ENCODE measurements around the gene KCTD15.

Gene KCTD15

GRCh38 chr19:33841685-33842084 lies 45.0 kb downstream of the KCTD15 start:
- H3K4me1 ChIP-seq (ENCODE audit: control insufficient read depth in 2 of 2, insufficient read depth in 2 of 2, low read length in 2 of 2), result no peaks in the 10 kb centered on the region
- no peak overlapping the region for H3K9ac ChIP-seq (ENCODE audit: low read depth in 1 of 2, low read length in 2 of 2)
- no peaks in the 10 kb centered on the region for H3K9me3 ChIP-seq (ENCODE audit: control insufficient read depth in 2 of 2, low read length in 2 of 2)
- no peak overlapping the region for H3K4me3 ChIP-seq (ENCODE audit: low read length in 2 of 2)
- peaks cover 3% of the 10 kb centered on the region in 2 donors for H3K27me3 ChIP-seq (ENCODE audit: control insufficient read depth in 2 of 2, insufficient read depth in 2 of 2, low read length in 2 of 2)
- H3K36me3 ChIP-seq (ENCODE audit: control insufficient read depth in 2 of 2, insufficient read depth in 2 of 2, low read length in 2 of 2), result no peaks in the 10 kb centered on the region
- H3K27ac ChIP-seq (ENCODE audit: low read depth in 2 of 2, low read length in 2 of 2), result no peak overlapping the region

- no peaks in the 10 kb centered on the region for H3K4me1 ChIP-seq (ENCODE audit: control insufficient read depth in 2 of 2, insufficient read depth in 2 of 2, low read length in 2 of 2)
- no peak overlapping the region for H3K4me3 ChIP-seq (ENCODE audit: low read length in 2 of 2)
- H3K9me3 ChIP-seq (ENCODE audit: control insufficient read depth in 2 of 2, low read length in 2 of 2), result no peaks in the 10 kb centered on the region
- H3K9ac ChIP-seq (ENCODE audit: low read depth in 1 of 2, low read length in 2 of 2), result no peak overlapping the region
- H3K27me3 ChIP-seq (ENCODE audit: control insufficient read depth in 2 of 2, insufficient read depth in 2 of 2, low read length in 2 of 2), result peaks cover 3% of the 10 kb centered on the region in 2 donors
- no peaks in the 10 kb centered on the region for H3K36me3 ChIP-seq (ENCODE audit: control insufficient read depth in 2 of 2, insufficient read depth in 2 of 2, low read length in 2 of 2)
- no peak overlapping the region for H3K27ac ChIP-seq (ENCODE audit: low read depth in 2 of 2, low read length in 2 of 2)
Observed at GRCh38 chr19:33844478-33844877, 47.8 kb downstream of the KCTD15 start.

GRCh38 chr19:33845498-33845897 lies 48.8 kb downstream of the KCTD15 start:
- no peaks in the 10 kb centered on the region for H3K4me1 ChIP-seq (ENCODE audit: control insufficient read depth in 2 of 2, insufficient read depth in 2 of 2, low read length in 2 of 2)
- no peak overlapping the region for H3K9ac ChIP-seq (ENCODE audit: low read depth in 1 of 2, low read length in 2 of 2)
- peaks cover under 1 to 2% of the 10 kb centered on the region in 2 donors for H3K27me3 ChIP-seq (ENCODE audit: control insufficient read depth in 2 of 2, insufficient read depth in 2 of 2, low read length in 2 of 2)
- H3K9me3 ChIP-seq (ENCODE audit: control insufficient read depth in 2 of 2, low read length in 2 of 2), result no peaks in the 10 kb centered on the region
- H3K27ac ChIP-seq (ENCODE audit: low read depth in 2 of 2, low read length in 2 of 2), result no peak overlapping the region
- H3K4me3 ChIP-seq (ENCODE audit: low read length in 2 of 2), result no peak overlapping the region
- no peaks in the 10 kb centered on the region for H3K36me3 ChIP-seq (ENCODE audit: control insufficient read depth in 2 of 2, insufficient read depth in 2 of 2, low read length in 2 of 2)

DNA sequence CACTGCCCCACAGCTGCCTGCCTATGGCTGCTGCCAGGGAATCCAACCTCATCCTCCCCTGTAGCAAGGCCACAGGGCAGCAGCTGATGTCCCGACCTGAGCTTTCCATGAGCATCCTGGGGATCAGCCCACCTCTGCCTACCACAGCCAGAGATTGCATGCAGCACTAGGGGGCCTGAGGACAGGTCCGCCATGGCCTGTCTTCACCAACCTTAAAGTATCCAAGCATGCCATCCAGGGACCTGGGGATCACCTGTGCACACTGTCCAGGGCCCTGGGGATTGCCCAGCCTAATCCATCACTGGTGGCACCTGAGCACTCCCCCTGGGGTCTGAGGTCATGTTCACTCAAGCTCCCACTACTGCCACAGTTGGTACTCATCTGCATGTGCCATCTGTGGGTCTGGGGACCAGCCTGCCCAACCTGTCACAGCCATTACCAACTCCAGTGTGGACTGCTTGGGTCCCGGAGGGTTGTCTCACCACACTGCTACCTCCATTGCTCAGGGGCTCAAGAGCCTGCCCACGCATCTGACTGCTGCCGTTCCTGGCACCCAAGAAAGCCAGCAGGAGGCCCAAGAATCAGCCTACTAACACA lies 53.0 kb downstream of the KCTD15 start:
- Histone ChIP-seq H3K27me3 (ENCODE audit: control insufficient read depth in 2 of 2, insufficient read depth in 2 of 2, low read length in 2 of 2) (no peaks in the 10 kb centered on the region), H3K4me3 (ENCODE audit: low read length in 2 of 2) (no peak overlapping the region)

GRCh38 chr19:33859016-33859415 lies 62.3 kb downstream of the KCTD15 start:
- Histone ChIP-seq H3K36me3 (ENCODE audit: control insufficient read depth in 2 of 2, insufficient read depth in 2 of 2, low read length in 2 of 2) (no peaks in the 10 kb centered on the region), H3K4me1 (ENCODE audit: control insufficient read depth in 2 of 2, insufficient read depth in 2 of 2, low read length in 2 of 2) (no peaks in the 10 kb centered on the region), H3K9ac (ENCODE audit: low read depth in 1 of 2, low read length in 2 of 2) (no peak overlapping the region), H3K27ac (ENCODE audit: low read depth in 2 of 2, low read length in 2 of 2) (no peak overlapping the region), H3K27me3 (ENCODE audit: control insufficient read depth in 2 of 2, insufficient read depth in 2 of 2, low read length in 2 of 2) (no peaks in the 10 kb centered on the region), H3K9me3 (ENCODE audit: control insufficient read depth in 2 of 2, low read length in 2 of 2) (no peaks in the 10 kb centered on the region), H3K4me3 (ENCODE audit: low read length in 2 of 2) (no peak overlapping the region)

More for the DNA sequence above, 53.0 kb downstream of the KCTD15 start:
- Histone ChIP-seq H3K9me3 (ENCODE audit: control insufficient read depth in 2 of 2, low read length in 2 of 2) (no peaks in the 10 kb centered on the region), H3K27ac (ENCODE audit: low read depth in 2 of 2, low read length in 2 of 2) (no peak overlapping the region), H3K9ac (ENCODE audit: low read depth in 1 of 2, low read length in 2 of 2) (no peak overlapping the region), H3K36me3 (ENCODE audit: control insufficient read depth in 2 of 2, insufficient read depth in 2 of 2, low read length in 2 of 2) (no peaks in the 10 kb centered on the region), H3K4me1 (ENCODE audit: control insufficient read depth in 2 of 2, insufficient read depth in 2 of 2, low read length in 2 of 2) (no peaks in the 10 kb centered on the region)

DNA sequence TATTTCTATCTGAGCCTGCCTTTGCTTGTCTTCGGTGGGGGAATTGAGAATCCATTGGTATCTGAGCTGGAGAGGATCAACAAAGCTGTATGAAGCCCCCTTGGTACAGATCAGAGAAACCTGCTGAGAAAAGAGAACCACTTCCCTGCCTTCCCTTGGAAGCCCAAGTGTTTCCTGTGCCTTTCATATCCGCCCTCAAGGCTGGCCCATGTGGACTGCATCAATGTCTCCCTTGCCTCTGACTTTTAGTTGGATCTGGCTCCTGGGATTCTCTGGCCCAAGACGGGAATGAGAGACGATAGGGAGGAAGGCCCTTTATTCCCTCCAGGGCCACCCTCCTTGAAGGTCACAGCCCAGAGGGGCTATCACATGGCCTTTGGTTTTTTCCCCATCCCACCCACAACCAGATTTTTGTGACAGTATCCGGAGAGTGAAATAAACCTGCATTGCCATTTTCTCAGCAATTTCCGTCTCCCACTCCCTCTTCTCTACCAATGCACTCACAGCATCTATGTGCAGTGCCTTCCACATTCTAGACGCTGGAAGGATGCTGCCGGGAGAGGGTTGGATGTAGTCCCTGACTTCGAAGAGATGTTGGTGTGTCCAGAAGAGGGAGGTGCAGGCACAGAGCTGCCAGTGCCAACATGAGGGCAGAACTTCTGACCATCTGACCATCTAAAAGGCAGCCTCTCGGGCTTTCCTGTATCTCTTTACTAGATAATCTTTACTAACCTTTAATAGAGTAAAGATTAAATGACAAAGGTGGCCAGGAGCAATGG lies 63.8 kb downstream of the KCTD15 start:
- Histone ChIP-seq H3K36me3 (ENCODE audit: control insufficient read depth in 2 of 2, insufficient read depth in 2 of 2, low read length in 2 of 2) (no peaks in the 10 kb centered on the region), H3K27ac (ENCODE audit: low read depth in 2 of 2, low read length in 2 of 2) (no peak overlapping the region), H3K4me3 (ENCODE audit: low read length in 2 of 2) (no peak overlapping the region), H3K4me1 (ENCODE audit: control insufficient read depth in 2 of 2, insufficient read depth in 2 of 2, low read length in 2 of 2) (no peaks in the 10 kb centered on the region), H3K9ac (ENCODE audit: low read depth in 1 of 2, low read length in 2 of 2) (no peak overlapping the region), H3K27me3 (ENCODE audit: control insufficient read depth in 2 of 2, insufficient read depth in 2 of 2, low read length in 2 of 2) (no peaks in the 10 kb centered on the region), H3K9me3 (ENCODE audit: control insufficient read depth in 2 of 2, low read length in 2 of 2) (no peaks in the 10 kb centered on the region)

DNA sequence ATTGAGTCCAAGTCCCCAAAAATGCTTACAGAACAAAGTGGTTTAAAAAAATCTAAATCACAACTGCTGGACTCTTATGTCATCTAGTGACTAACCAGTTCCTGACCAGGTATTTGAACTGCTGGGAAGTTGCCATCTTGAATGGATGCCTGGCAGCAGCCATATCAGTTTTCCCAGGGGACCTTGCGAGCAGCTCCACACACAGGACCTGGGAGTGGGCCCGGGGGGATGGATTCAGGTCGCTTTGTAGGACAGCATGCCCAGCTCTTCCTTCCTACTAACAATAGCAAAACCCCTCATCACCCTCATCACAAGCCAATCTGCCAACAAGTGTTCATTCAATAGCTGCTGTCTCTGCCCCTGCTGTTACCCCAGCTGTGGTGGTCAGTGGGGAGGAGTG lies 65.3 kb downstream of the KCTD15 start:
- Histone ChIP-seq H3K4me3 (ENCODE audit: low read length in 2 of 2) (no peak overlapping the region), H3K27ac (ENCODE audit: low read depth in 2 of 2, low read length in 2 of 2) (no peak overlapping the region), H3K4me1 (ENCODE audit: control insufficient read depth in 2 of 2, insufficient read depth in 2 of 2, low read length in 2 of 2) (no peaks in the 10 kb centered on the region), H3K36me3 (ENCODE audit: control insufficient read depth in 2 of 2, insufficient read depth in 2 of 2, low read length in 2 of 2) (no peaks in the 10 kb centered on the region), H3K27me3 (ENCODE audit: control insufficient read depth in 2 of 2, insufficient read depth in 2 of 2, low read length in 2 of 2) (no peaks in the 10 kb centered on the region), H3K9me3 (ENCODE audit: control insufficient read depth in 2 of 2, low read length in 2 of 2) (no peaks in the 10 kb centered on the region), H3K9ac (ENCODE audit: low read depth in 1 of 2, low read length in 2 of 2) (no peak overlapping the region)

DNA sequence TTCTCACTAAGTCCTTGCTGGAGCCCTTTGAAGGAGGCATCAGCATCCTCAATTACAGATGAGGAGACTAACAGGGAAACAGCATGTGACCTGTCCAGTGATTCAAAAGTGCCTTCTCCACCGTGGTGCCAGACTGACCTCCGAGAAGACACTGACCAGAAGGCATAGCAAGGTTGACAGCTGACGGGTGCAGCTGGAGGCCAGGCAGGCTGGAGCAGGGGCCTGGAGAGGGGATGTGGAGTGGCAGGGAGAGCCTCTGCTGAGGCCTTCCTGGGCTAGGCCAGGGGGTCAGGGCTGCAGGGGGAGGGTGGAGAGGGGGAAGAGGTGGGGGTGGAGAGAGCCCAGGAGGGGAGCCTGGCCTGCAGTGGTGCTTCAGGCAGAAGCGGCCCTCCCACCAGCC lies 66.3 kb downstream of the KCTD15 start:
- H3K4me3 ChIP-seq (ENCODE audit: low read length in 2 of 2), result no peak overlapping the region
- no peaks in the 10 kb centered on the region for H3K4me1 ChIP-seq (ENCODE audit: control insufficient read depth in 2 of 2, insufficient read depth in 2 of 2, low read length in 2 of 2)
- H3K27ac ChIP-seq (ENCODE audit: low read depth in 2 of 2, low read length in 2 of 2), result no peak overlapping the region
- H3K9ac ChIP-seq (ENCODE audit: low read depth in 1 of 2, low read length in 2 of 2), result no peak overlapping the region
- H3K36me3 ChIP-seq (ENCODE audit: control insufficient read depth in 2 of 2, insufficient read depth in 2 of 2, low read length in 2 of 2), result no peaks in the 10 kb centered on the region
- H3K9me3 ChIP-seq (ENCODE audit: control insufficient read depth in 2 of 2, low read length in 2 of 2), result no peaks in the 10 kb centered on the region
- H3K27me3 ChIP-seq (ENCODE audit: control insufficient read depth in 2 of 2, insufficient read depth in 2 of 2, low read length in 2 of 2), result no peaks in the 10 kb centered on the region

DNA sequence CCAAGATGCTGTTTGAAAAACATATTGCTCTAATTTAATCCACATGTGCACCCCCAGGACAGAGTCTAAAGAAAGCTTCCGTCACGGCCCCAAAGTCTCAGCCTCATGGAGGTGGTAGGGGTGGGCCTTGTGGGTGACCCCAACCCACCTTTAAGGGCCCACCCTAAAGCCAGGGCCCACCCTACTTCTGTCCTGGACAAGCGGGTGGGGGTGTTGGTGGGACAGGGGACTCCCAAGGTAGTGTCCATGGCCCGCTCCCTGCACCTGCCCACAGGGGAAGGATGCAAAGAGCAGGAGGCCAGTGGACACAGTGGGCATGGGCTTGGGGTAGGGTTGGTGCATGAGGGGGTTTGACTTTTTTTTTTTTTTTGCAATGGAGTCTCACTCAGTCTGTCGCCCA lies 66.8 kb downstream of the KCTD15 start:
- Histone ChIP-seq H3K27ac (ENCODE audit: low read depth in 2 of 2, low read length in 2 of 2) (no peak overlapping the region), H3K9me3 (ENCODE audit: control insufficient read depth in 2 of 2, low read length in 2 of 2) (no peaks in the 10 kb centered on the region), H3K27me3 (ENCODE audit: control insufficient read depth in 2 of 2, insufficient read depth in 2 of 2, low read length in 2 of 2) (no peaks in the 10 kb centered on the region), H3K36me3 (ENCODE audit: control insufficient read depth in 2 of 2, insufficient read depth in 2 of 2, low read length in 2 of 2) (no peaks in the 10 kb centered on the region), H3K9ac (ENCODE audit: low read depth in 1 of 2, low read length in 2 of 2) (no peak overlapping the region), H3K4me1 (ENCODE audit: control insufficient read depth in 2 of 2, insufficient read depth in 2 of 2, low read length in 2 of 2) (no peaks in the 10 kb centered on the region), H3K4me3 (ENCODE audit: low read length in 2 of 2) (no peak overlapping the region)

DNA sequence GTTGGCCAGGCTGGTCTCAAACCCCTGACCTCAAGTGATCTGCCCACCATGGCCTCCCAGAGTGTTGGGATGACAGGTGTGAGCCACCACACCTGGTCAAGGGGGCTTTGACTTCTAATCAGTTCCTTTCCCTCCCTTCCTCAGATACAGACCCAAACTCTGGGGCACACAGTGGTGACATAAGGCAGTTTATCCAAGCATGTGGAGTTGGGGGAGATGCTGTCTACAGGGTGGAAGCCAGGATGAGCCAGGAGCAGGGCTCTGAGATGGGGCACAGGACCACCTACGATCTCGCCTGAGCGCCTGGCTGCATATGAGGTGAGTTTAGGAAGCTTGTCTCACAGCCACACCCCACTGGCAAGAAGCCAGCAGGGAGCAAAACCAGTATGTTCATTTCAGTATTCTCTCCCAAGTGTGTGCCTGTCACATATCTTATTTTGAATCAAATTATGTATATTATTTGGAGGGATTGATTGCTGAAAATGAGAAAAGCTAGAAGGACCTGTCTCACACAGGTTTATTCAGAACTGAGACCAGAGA lies 67.7 kb downstream of the KCTD15 start:
- Histone ChIP-seq H3K4me3 (ENCODE audit: low read length in 2 of 2) (no peak overlapping the region), H3K27ac (ENCODE audit: low read depth in 2 of 2, low read length in 2 of 2) (no peak overlapping the region), H3K9me3 (ENCODE audit: control insufficient read depth in 2 of 2, low read length in 2 of 2) (no peaks in the 10 kb centered on the region), H3K36me3 (ENCODE audit: control insufficient read depth in 2 of 2, insufficient read depth in 2 of 2, low read length in 2 of 2) (no peaks in the 10 kb centered on the region), H3K4me1 (ENCODE audit: control insufficient read depth in 2 of 2, insufficient read depth in 2 of 2, low read length in 2 of 2) (no peaks in the 10 kb centered on the region), H3K27me3 (ENCODE audit: control insufficient read depth in 2 of 2, insufficient read depth in 2 of 2, low read length in 2 of 2) (peaks cover 0 to 3% of the 10 kb centered on the region in 2 donors), H3K9ac (ENCODE audit: low read depth in 1 of 2, low read length in 2 of 2) (no peak overlapping the region)

All from mucosa of rectum (tissue), 2 donors.